Effector CD4-positive, alpha-beta T cell (primary cell): ENCODE data around the gene ESPNL.

ENCODE experiments used
- DNase-seq: peaks from one replicate; pipeline ENCODE4 v3.0.0-alpha.2; 2020

ESPNL gene

DNA sequence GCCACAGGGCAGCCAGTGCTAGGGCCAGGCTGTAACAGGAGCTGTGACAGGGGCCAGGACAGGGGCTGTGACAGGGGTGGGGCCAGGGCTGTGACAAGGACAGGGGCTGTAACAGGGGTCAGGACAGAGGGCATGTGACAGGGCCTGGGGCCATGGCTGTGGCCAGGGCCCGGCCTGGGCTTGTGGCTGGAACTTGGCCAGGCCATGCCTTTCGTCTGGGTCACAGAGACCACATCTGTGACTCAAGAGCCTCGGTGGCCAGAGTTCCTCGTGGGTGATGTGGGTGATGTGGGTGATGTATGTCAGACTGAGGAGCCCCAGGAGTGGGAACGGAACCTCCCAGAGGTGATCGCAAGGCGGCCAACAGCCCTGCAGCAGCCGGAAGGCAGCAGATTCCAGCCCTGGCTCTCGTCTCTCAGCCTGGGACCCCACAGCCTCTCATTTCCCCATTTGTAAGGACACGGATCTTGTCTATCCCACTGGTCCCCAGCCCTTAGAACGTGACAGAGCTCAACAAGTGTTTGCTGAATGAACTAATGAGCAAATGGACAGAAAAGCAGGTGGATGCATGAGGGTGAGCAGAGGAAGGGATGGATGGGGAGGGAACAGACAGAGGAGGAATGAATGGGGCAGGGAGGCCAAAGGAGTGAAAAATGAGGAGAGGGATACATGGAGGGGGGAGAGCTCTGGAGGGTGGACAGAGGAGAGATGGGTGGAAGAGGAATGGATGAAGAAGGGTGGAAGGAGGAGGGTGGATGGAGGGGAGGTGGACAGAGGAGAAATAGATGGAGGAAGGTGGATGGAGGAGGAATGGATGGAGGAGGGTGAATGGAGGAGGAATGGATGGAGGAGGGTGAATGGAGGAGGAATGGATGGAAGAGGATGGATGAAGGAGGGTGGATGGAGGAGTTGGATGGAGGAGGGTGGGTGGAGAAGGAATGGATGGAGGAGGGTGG lies 17.3 kb downstream of the ESPNL start:
- no peak for DNase-seq

- no peak for DNase-seq
Measured at GRCh38 chr2:238119756-238120462, 19.8 kb downstream of the ESPNL start.

DNA sequence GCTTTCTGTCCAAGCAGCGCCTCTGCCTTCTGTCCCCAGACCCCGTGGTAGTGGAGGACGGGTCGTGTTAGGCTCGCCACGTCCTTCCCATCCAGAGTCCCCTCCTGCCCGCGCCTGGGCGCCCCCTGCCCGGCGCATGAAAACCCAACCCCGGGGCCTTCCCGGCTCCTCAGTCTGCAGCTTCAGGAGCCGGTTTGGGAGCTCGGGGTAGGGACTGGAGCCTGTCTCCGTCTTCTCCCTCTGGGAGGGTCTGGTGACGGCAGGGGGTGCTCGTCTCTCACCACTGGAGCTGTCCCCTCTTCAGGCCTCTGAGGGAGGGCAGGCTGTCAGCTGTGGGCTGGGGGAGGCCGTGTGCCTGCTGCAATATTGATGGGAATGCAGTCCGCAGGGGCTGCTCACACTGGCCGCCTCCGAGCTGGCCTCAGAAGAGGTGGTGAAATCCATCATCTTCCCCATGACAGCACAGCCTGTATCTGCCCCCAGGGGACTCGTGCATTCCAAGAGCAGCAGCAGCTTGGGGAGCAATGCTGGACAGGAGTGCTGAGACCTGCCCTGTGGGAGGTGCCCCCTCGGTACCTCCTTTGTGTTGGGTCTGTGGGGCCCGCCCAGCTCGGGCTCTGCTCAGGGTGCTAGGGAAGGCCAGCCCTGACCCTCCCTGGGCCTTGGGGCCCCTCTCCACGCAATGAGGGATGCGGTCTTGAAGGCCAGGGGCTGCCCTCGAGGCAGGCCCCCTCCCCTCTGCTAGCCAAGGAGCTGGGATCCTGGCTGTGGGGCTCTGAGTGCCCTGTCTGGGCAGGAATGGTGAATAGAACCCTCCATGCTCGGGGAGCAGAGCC lies 20.5 kb downstream of the ESPNL start:
- DNase-seq: no peak

DNA sequence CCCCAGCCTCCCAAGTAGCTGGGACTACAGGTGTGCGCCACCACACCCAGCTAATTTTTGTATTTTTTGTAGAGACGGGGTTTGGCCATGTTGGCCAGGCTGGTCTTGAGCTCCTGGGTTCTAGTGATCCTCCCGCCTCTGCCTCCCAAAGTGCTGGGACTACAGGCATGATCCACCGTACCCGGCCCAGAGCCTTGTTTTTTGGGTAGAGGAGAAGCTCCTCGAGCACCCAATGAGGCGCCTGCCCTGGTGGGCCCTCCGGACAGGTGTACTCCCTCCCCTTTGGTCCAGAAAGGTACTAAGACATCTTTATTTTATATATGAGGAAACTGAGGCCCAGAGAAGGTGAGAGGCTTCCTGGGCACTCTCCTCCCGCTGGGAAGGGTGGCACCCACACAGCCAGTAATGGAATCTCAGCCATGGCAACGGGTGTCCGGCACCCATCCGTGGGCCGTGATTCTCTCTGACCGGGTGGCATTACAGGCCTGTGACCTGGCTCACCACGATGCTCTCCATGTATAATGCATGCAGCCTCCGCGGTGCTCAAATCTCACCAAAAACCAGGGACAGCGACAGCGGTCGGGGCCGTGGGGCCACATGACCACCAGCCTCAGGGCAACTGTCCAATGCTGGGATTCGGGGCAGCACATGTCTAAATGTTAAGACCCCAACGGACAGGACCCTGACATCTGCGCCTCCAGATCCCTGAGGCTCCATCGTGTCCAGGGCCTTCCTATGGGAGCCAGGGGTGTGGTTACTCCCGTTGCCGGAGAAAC lies 21.6 kb downstream of the ESPNL start:
- no peak for DNase-seq

DNA sequence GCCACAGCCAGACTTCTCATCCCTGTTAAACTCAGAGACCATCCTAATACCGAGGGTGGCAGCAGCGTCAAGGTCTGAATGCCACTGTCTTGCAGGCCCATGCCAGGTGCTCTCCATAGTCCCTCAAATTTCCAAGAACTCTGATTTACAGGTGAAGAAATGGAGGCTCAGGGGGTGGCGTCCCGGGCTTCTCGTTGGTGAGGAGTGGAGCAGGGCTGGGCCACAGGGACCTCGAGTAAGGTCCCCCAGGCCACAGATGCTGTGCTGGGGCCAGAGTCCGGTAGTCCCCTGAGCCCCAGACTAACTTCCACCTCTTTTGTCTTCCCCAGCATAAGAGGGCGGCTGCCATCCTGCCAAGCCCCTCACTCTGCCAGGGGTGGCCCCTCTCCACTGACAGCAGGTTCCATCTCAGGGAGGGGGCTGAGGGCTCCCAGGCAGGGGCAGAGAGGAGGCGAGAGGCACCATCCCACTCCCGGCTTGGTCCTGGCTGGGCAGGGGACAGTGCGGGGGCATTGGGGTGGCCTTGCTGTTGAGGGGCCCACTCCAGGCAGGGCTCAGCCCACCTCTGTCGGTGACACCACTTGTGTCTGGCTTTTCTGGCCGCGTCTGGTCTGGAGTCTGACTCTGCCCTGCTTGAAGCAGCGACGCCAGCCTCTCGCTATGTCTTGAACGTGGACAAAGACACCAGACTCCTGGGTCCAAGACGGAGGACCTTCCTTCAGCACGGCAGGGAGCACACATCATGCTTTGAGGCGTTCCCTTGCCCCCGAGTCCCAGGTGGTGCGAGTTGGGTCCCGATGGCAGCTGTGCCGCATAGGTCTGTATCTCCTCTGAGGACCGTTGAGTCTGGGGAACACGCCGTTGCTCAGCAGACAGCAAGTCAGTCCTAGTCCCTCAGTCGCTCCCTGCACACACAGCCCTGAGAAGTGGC lies 22.4 kb downstream of the ESPNL start:
- no peak for DNase-seq

DNA sequence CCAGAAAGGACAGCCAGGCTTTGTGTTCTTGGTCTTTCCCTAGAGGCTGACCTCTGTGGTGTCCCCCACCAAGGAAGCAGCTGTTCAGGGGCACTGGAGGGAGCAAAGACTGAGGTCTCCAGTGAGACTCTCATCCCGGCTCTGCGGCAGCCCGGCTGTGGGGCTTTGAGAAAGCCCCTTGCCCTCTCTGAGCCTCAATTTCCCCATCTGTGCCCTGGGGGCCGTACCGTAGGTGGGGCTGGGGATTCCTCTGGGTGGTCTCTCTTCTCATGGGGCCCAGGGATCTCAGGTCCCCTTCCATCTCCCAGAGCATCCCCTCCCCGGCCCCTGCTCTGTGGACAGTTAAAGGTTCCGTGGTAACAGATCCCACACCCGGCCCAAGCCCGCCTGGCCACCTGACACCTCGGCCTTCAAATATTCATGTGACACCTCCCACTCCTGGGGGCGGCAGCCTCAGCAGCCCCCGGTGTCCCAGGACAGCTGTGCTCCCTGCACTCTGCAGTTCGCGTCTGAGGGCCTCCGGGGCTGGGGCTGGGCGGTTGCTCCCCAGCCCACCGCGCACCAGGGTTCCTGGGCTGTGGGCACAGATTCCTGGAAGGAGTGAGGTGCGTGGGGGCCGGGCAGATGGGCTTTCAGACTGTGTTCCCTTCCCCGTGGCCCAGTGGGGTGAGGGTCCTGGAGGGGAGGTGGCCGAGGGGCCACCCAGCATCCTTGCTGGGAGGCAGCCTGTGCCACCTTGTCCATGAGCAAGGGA lies 23.3 kb downstream of the ESPNL start:
- no peak for DNase-seq

GRCh38 chr2:238123991-238124470 lies 23.9 kb downstream of the ESPNL start:
- no peak for DNase-seq

DNA sequence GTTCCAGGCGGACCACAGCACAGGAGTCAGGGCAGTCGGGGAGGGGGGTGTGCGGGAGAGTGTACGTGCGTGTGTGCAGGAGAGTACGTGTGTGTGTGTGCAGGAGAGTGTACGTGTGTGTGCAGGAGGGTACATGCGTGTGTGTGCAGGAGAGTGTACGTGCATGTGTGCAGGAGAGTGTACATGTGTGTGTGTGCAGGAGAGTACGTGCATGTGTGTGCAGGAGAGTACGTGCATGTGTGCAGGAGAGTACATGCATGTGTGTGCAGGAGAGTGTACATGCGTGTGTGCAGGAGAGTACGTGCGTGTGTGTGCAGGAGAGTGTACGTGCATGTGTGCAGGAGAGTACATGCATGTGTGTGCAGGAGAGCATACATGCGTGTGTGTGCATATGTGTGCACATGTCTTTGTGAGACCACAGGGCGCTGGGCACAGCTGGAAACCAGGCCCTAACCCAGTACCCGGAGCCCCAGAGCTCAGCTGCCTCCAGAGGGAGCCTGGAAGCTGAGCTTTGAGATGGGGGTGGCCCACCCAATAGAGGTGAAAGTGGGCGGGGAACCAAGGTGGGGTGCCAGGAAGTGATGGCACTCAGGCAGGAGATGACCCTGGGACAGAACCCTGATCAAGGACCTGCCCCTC lies 24.5 kb downstream of the ESPNL start:
- no peak for DNase-seq

GRCh38 chr2:238125127-238125885 lies 25.2 kb downstream of the ESPNL start:
- no peak for DNase-seq

DNA sequence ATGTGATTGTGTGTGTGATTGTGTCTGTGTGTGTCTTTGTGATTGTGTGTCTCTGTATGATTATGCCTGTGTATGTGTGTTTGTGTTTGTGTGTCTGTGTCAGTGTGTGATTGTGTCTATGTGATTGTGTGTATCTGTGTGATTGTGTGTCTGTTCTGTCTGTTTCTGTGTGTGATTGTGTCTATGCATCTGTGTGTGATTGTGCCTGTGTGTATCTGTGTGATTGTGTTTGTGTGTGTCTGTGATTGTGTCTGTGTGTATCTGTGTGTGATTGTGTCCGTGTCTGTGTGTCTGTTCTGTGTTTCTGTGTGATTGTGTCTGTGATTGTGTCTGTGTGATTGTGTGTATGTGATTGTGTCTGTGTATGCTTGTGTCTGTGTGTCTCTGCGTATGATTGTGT lies 26.2 kb downstream of the ESPNL start:
- no peak for DNase-seq

- DNase-seq: no peak
Measured at GRCh38 chr2:238126775-238127164, 26.6 kb downstream of the ESPNL start.

DNA sequence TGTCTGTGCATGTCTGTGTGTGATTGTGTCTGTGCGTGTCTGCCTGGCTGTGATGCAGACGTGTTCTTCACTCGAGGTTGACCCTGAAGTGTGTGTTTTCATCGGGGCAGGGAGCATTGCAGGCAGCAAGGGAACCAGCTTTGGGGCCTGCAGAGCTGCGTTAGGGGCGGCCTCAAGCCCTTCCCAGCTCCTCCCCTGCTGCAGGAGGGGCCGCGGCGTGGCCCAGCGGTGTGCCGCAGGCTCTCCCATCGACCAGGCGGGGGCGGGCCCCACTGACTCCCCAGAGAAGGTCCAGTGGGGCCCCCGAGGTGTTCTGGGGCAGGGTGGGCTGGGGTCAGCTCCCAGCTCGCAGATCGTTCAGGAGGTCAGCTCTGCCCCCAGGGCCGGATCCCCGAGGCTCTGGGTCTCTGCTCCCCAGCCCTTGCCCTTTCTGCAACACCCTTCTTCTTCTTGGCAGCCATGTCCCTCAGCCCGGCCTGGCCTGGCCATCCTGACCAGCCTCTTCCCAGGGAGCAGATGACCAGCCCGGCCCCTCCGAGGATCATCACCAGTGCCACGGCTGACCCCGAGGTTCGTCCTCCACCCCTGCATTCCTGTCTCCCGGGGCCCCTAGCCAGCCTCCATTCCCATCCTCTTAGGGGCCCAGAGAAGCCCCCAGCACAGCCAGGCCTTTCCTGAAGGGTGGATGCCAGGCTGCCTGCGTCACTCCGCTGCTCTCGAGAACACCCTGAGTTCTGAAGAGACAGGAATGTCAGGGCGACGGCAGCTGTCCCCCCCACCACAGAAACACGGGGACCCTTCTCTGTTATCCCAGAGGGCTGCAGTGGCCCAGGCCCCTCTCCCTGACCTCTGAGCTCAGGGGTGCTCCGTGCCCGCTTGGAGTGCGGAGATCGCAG lies 27.3 kb downstream of the ESPNL start:
- DNase-seq: no peak

DNA sequence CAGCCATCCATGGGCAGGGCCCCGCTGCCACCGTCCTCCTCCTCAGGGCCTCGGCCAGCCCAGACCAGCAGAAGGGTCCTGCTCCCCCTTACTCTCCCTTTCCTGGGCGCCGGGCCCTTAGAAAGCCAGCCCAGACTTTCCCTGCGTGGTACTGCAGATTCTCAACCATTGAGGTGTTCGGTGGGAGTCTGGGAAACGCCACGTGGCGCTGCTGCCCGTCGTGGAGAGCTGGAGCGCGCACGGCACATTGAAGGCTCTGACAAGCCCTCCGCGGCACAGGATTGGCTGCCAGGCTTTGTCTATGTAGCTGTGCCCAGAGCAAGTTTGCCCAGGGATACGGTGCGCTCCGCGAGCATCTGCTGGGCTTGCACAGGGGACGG lies 27.9 kb downstream of the ESPNL start:
- no peak for DNase-seq

GRCh38 chr2:238128534-238129001 lies 28.4 kb downstream of the ESPNL start:
- no peak for DNase-seq

DNA sequence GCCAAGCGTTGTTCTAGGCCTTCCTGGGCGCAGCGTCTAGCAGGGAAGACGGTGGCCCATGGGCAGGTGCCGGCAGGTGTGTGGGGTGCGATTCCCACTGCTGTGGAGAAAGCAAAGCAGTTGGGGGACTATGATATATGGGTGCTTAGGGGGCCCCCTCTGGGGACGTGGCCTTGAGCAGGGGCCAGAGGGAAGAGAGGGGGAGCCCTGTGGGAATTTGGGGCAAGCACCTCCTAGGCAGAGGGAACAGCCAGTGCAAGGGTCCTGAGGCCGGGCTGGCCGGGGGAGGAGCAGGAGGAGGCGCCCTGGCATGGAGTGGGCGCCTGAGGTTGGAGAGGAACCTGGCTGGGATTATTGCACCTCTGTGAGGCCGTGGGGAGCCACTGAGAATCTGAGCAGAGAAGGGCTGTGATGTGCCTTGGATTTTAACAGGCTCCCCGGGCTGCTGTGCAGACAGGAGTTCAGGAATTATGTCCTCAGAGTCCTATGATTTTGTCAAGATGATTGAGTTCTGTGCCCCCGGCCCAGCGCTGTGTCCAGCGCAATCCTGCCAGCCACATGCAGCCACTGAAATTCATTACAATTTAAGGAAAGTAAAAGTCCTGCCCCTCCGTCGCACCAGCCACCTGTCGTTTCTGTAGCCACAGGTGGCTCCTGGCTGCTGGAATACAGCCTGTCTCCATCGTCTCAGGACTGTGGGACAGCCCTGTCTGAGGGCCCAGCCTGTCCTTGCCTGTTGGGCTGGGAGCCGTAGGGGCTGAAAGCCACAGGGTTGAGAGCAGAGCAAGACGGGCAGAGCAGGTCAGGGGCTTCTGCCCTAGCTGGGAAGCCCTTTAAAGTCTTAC lies 29.2 kb downstream of the ESPNL start:
- DNase-seq: no peak

- DNase-seq: no peak
Measured at GRCh38 chr2:238130111-238130695, 30.1 kb downstream of the ESPNL start.
